H1 (cell line): ENCODE measurements around the gene ZBTB49. TPM values are rescaled to one million over a fixed set of nuclear protein-coding genes. Genes with fewer than 3 reads are reported as not detected.

Source experiments
- CTCF ChIA-PET: fragments of 300-600 bp; sonication (Branson Sonifier 250); formaldehyde crosslinking; loops from one replicate; lab custom pipeline; 2021; ENCODE audit not compliant: partially characterized antibody; lab: Charles Lee
- POLR2A ChIA-PET: fragments of 300-600 bp; sonication (Branson Sonifier 250); formaldehyde crosslinking; loops from one replicate; lab custom pipeline; 2021; ENCODE audit warnings: inconsistent platforms; ENCODE audit not compliant: partially characterized antibody; lab: Charles Lee
- DNase-seq, 2 experiments: peaks; one replicate each; pipeline versions ENCODE4 v3.0.0 to v3.0.0-alpha.2; 2010 to 2022; ENCODE audit warnings: low spot score in 2 of 2, low read depth in 1 of 2, mixed read lengths in 1 of 2
- FAIRE-seq: peaks from 2 replicates; lab custom pipeline; 2011; peaks lifted over from hg19 to GRCh38; lab: Jason Lieb, UNC
- H2AFZ ChIP-seq: 2 replicates; pipeline ENCODE4 v1.8.1; 2012; ENCODE audit warnings: low read length, inconsistent platforms
- H2AK5ac ChIP-seq: 2 replicates; pipeline ENCODE4 v1.6.1; 2013; ENCODE audit warnings: low read depth, low read length
- H2BK120ac ChIP-seq: replicated peaks from 2 replicates; pipeline ENCODE3; 2013; ENCODE audit warnings: low read depth, low read length, inconsistent platforms
- H2BK12ac ChIP-seq: 2 replicates; pipeline ENCODE4 v1.6.1; 2013; ENCODE audit warnings: low read depth, low read length
- H2BK15ac ChIP-seq: 2 replicates; pipeline ENCODE4 v1.6.1; 2013; ENCODE audit warnings: low read length
- H2BK20ac ChIP-seq: 2 replicates; pipeline ENCODE4 v1.6.1; 2013; ENCODE audit warnings: low read length
- H2BK5ac ChIP-seq: 2 replicates; pipeline ENCODE4 v1.6.1; 2013; ENCODE audit warnings: low read depth, low read length
- H3K14ac ChIP-seq: 2 replicates; pipeline ENCODE4 v1.6.1; 2013; ENCODE audit warnings: inconsistent platforms; ENCODE audit not compliant: insufficient read length
- H3K18ac ChIP-seq: 2 replicates; pipeline ENCODE4 v1.6.1; 2013; ENCODE audit warnings: low read length; ENCODE audit errors: extremely low read depth
- H3K23ac ChIP-seq: 2 replicates; pipeline ENCODE4 v1.6.1; 2013; ENCODE audit warnings: inconsistent platforms; ENCODE audit not compliant: insufficient read length
- H3K23me2 ChIP-seq: 2 replicates; pipeline ENCODE4 v1.6.1; 2013; ENCODE audit warnings: low read depth, low read length
- H3K27ac ChIP-seq: 2 replicates; pipeline ENCODE4 v1.6.1; 2011; ENCODE audit warnings: low read depth, low read length, inconsistent platforms
- H3K27me3 ChIP-seq, 4 experiments: replicated peaks in 1 of 4; 1 replicate in 1 of 4; 2 replicates in 3 of 4; pipeline versions ENCODE4 v1.6.1 to v1.8.1; 2011 to 2013; ENCODE audit warnings: low read length in 3 of 4, mild to moderate bottlenecking in 3 of 4, inconsistent platforms in 2 of 4, mixed read lengths in 2 of 4, moderate library complexity in 1 of 4; ENCODE audit not compliant: control insufficient read depth in 3 of 4, insufficient read depth in 3 of 4; ENCODE audit errors: extremely low read depth in 1 of 4
- H3K36me3 ChIP-seq, 4 experiments: 2 replicates each; pipeline versions ENCODE4 v1.6.1 to v1.8.1; 2011 to 2013; ENCODE audit warnings: mild to moderate bottlenecking in 4 of 4, low read length in 3 of 4, moderate library complexity in 2 of 4, control low read depth in 1 of 4, inconsistent platforms in 1 of 4; ENCODE audit not compliant: insufficient read depth in 4 of 4, control insufficient read depth in 2 of 4
- H3K4ac ChIP-seq: replicated peaks from 2 replicates; pipeline ENCODE3; 2013; ENCODE audit warnings: low read length, low read depth, mixed read lengths, inconsistent platforms; ENCODE audit not compliant: insufficient read length
- H3K4me1 ChIP-seq, 4 experiments: replicated peaks in 1 of 4; 1 replicate in 1 of 4; 2 replicates in 3 of 4; pipeline versions ENCODE4 v1.6.1 to v1.8.1; 2011 to 2013; ENCODE audit warnings: low read length in 3 of 4, inconsistent platforms in 2 of 4, mixed read lengths in 1 of 4; ENCODE audit not compliant: insufficient read depth in 4 of 4, control insufficient read depth in 3 of 4
- H3K4me2 ChIP-seq, 2 experiments: 2 replicates each; pipeline versions ENCODE4 v1.6.1 to v1.8.1; 2011 to 2013; ENCODE audit warnings: low read depth in 2 of 2, low read length in 2 of 2, control low read depth in 1 of 2, inconsistent platforms in 1 of 2, mild to moderate bottlenecking in 1 of 2; ENCODE audit not compliant: insufficient read depth in 1 of 2
- H3K4me3 ChIP-seq, 4 experiments: fragments of 200-600, 300-600 bp in 1 of 4; sonication (generic), shearing (Covaris generic), sonication (Bioruptor Twin) in 1 of 4; 2 replicates each; pipeline versions ENCODE4 v1.5.1 to v1.8.1; 2011 to 2016; ENCODE audit warnings: low read length in 4 of 4, low read depth in 3 of 4, control low read depth in 2 of 4, inconsistent platforms in 2 of 4, mild to moderate bottlenecking in 2 of 4, mixed read lengths in 1 of 4, moderate library complexity in 1 of 4; ENCODE audit not compliant: insufficient read depth in 2 of 4; ENCODE audit errors: extremely low read depth in 1 of 4
- H3K56ac ChIP-seq: replicated peaks from 2 replicates; pipeline ENCODE3; 2013; ENCODE audit warnings: low read depth, mild to moderate bottlenecking, mixed read lengths, low read length, inconsistent platforms; ENCODE audit not compliant: insufficient read length
- H3K79me1 ChIP-seq: 2 replicates; pipeline ENCODE4 v1.6.1; 2013; ENCODE audit warnings: low read depth, low read length, control low read depth
- H3K79me2 ChIP-seq, 2 experiments: 2 replicates each; pipeline versions ENCODE4 v1.6.1 to v1.8.1; 2012 to 2013; ENCODE audit warnings: low read length in 2 of 2, mild to moderate bottlenecking in 2 of 2, inconsistent platforms in 1 of 2; ENCODE audit not compliant: insufficient read depth in 2 of 2, control insufficient read depth in 1 of 2
- H3K9ac ChIP-seq, 4 experiments: replicated peaks in 1 of 4; 1 replicate in 1 of 4; 2 replicates in 3 of 4; pipeline versions ENCODE4 v1.6.1 to v1.8.1; 2011 to 2013; ENCODE audit warnings: low read depth in 3 of 4, low read length in 3 of 4, control low read depth in 2 of 4, mild to moderate bottlenecking in 2 of 4, moderate library complexity in 2 of 4, inconsistent platforms in 1 of 4; ENCODE audit errors: extremely low read depth in 1 of 4
- H3K9me3 ChIP-seq, 2 experiments: 2 replicates each; pipeline versions ENCODE4 v1.6.1 to v1.8.1; 2012 to 2013; ENCODE audit warnings: mild to moderate bottlenecking in 2 of 2, moderate library complexity in 2 of 2, control low read depth in 1 of 2, inconsistent platforms in 1 of 2, low read depth in 1 of 2, low read length in 1 of 2, mixed read lengths in 1 of 2; ENCODE audit not compliant: insufficient read depth in 2 of 2
- H4K20me1 ChIP-seq, 2 experiments: replicated peaks in 1 of 2; 2 replicates each; pipeline versions ENCODE3 to v1.8.1; 2011 to 2013; ENCODE audit warnings: inconsistent platforms in 2 of 2, low read length in 2 of 2, mild to moderate bottlenecking in 1 of 2; ENCODE audit not compliant: insufficient read depth in 2 of 2, control insufficient read depth in 1 of 2
- H4K5ac ChIP-seq: 2 replicates; pipeline ENCODE4 v1.6.1; 2013; ENCODE audit warnings: low read length, low read depth, mixed read lengths, inconsistent platforms; ENCODE audit not compliant: insufficient read length
- H4K8ac ChIP-seq: 2 replicates; pipeline ENCODE4 v1.8.0; 2013; ENCODE audit warnings: mild to moderate bottlenecking, moderate library complexity, low read length, inconsistent platforms; ENCODE audit not compliant: insufficient read depth; ENCODE audit errors: extremely low read depth
- H4K91ac ChIP-seq: replicated peaks from 2 replicates; pipeline ENCODE3; 2013; ENCODE audit warnings: low read length, mixed read lengths, inconsistent platforms; ENCODE audit not compliant: insufficient read length
- NANOG ChIP-seq: IDR thresholded peaks from 2 replicates; pipeline ENCODE4 v1.6.1; 2011; ENCODE audit warnings: low read length, low read depth, mild to moderate bottlenecking, inconsistent platforms; ENCODE audit not compliant: insufficient read depth, poor library complexity, severe bottlenecking
- POLR2A ChIP-seq, 2 experiments: IDR thresholded peaks; 1 replicate in 1 of 2; 2 replicates in 1 of 2; pipeline ENCODE4 v1.6.1; 2011; ENCODE audit warnings: low read depth in 2 of 2, low read length in 2 of 2, mild to moderate bottlenecking in 2 of 2; ENCODE audit errors: control extremely low read depth in 1 of 2
- TCF12 ChIP-seq: IDR thresholded peaks from 2 replicates; pipeline ENCODE4 v1.6.1; 2011; ENCODE audit warnings: low read depth, mild to moderate bottlenecking, low read length
- WGBS, 2 experiments: shearing (Covaris generic) in 1 of 2; methylation state at CpG; one replicate each; pipeline versions ENCODE4 v1.1.6 to v1.1.7; 2013 to 2015; ENCODE audit warnings: low lambda C conversion rate in 2 of 2, mixed read lengths in 2 of 2, inconsistent platforms in 1 of 2, low coverage in 1 of 2, missing lambda C conversion rate in 1 of 2; ENCODE audit not compliant: insufficient replicate concordance in 2 of 2, insufficient coverage in 1 of 2, insufficient read length in 1 of 2; ENCODE audit errors: extremely low coverage in 1 of 2, missing lambda C conversion rate in 1 of 2; 5-methylcytosine and 5-hydroxymethylcytosine counted together
- polyA plus RNA-seq, 7 experiments: library from polyadenylated mRNA; depleted of rRNA in 3 of 7; stranded (reverse) in 5 of 7; unstranded in 2 of 7; fragments of >200 nt in 5 of 7; fragments of 200-250 nt in 2 of 7; gene quantifications; 1 replicate in 5 of 7; 2 replicates in 1 of 7; 4 replicates in 1 of 7; pipeline versions ENCODE4 v1.2.1 to v1.2.3, GENCODE V29; 2011 to 2013; ENCODE audit warnings: missing spikeins in 2 of 7, mixed read lengths in 2 of 7
- total RNA-seq: library from RNA; stranded (reverse); fragmentation: NEBNext Ultra II Directional; extraction: Animal tissue kit (Norgen Biotek cat#: 25700); gene quantifications from 2 replicates; pipeline ENCODE4 v1.2.1, GENCODE V29; 2021
- TF ChIP-seq, protein P1 (sequence below), 3 experiments: IDR thresholded peaks; 1 replicate in 2 of 3; 2 replicates in 1 of 3; pipeline versions ENCODE4 v1.5.1 to v1.6.1; 2011; ENCODE audit warnings: low read length in 3 of 3, mild to moderate bottlenecking in 3 of 3, inconsistent platforms in 2 of 3, low read depth in 1 of 3, moderate library complexity in 1 of 3; ENCODE audit not compliant: insufficient read depth in 1 of 3; ENCODE audit errors: control extremely low read depth in 1 of 3

Gene ZBTB49
- total and polyA plus RNA-seq, 2 of the 8 experiments (the other 6 are each of a cell fraction or from before 2014, with no cell fraction given) = 4.2 to 6.8 TPM

GRCh38 chr4:4289055-4289454 lies 996 bp upstream of the ZBTB49 start:
- H3K4ac ChIP-seq = no peak overlapping the region
- H4K5ac ChIP-seq = no peak overlapping the region
- CTCF ChIA-PET = no interaction called here
- H3K79me1 ChIP-seq = peaks cover 18% of the 10 kb centered on the region
- peak overlapping the region in 3 of 4 experiments; percentile 70 to 86 (median 70); a peak in 6 of 7 replicates for H3K9ac ChIP-seq
- H4K91ac ChIP-seq = no peak overlapping the region
- H2BK20ac ChIP-seq = no peak overlapping the region
- H4K8ac ChIP-seq = no peak overlapping the region
- H2BK5ac ChIP-seq = no peak overlapping the region
- H3K79me2 ChIP-seq = peaks cover 18 to 74% of the 10 kb centered on the region in 2 experiments
- POLR2A ChIA-PET = no interaction called here
- H2BK15ac ChIP-seq = no peak overlapping the region
- no peak overlapping the region for H2AFZ ChIP-seq
- no peak overlapping the region for H3K23ac ChIP-seq
- TF ChIP-seq TCF12 (no peak), POLR2A (IDR thresholded peaks at IDR 0.05; ENCODE audit: control extremely low read depth in 1 of 2, low read depth in 2 of 2, low read length in 2 of 2) (no peak), NANOG (no peak)
- TF ChIP-seq, protein P1, sequence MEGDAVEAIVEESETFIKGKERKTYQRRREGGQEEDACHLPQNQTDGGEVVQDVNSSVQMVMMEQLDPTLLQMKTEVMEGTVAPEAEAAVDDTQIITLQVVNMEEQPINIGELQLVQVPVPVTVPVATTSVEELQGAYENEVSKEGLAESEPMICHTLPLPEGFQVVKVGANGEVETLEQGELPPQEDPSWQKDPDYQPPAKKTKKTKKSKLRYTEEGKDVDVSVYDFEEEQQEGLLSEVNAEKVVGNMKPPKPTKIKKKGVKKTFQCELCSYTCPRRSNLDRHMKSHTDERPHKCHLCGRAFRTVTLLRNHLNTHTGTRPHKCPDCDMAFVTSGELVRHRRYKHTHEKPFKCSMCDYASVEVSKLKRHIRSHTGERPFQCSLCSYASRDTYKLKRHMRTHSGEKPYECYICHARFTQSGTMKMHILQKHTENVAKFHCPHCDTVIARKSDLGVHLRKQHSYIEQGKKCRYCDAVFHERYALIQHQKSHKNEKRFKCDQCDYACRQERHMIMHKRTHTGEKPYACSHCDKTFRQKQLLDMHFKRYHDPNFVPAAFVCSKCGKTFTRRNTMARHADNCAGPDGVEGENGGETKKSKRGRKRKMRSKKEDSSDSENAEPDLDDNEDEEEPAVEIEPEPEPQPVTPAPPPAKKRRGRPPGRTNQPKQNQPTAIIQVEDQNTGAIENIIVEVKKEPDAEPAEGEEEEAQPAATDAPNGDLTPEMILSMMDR (IDR thresholded peaks at IDR 0.05; ENCODE audit: control extremely low read depth in 1 of 3, insufficient read depth in 1 of 3, low read depth in 1 of 3, low read length in 3 of 3) = no peak
- no peak overlapping the region for H3K18ac ChIP-seq
- H3K4me2 ChIP-seq = peak overlapping the region; percentile 90 to 95
- no peak overlapping the region for H2BK12ac ChIP-seq
- H2AK5ac ChIP-seq = no peak overlapping the region; the same call in 1 of the 2 replicates
- H3K36me3 ChIP-seq = peaks cover 5 to 23% (median 16%) of the 10 kb centered on the region in 4 experiments
- no peak overlapping the region for H3K56ac ChIP-seq
- no peaks in the 10 kb centered on the region for H3K9me3 ChIP-seq
- peak overlapping the region; percentile 80 to 92 (median 88); a peak in 7 of 8 replicates for H3K4me3 ChIP-seq
- peaks cover 16% of the 10 kb centered on the region for H3K23me2 ChIP-seq
- DNase-seq = no peak
- WGBS, 2 experiments = 85% methylated on average over 3 of the region's 3 CpGs; no CpG with 5 or more reads in 1 of the 2 experiments
- no peak overlapping the region for H2BK120ac ChIP-seq
- H3K14ac ChIP-seq = no peak overlapping the region
- no peak overlapping the region for H3K27ac ChIP-seq
- FAIRE-seq = no peak
- peaks cover 0 to 28% of the 10 kb centered on the region in 2 experiments for H4K20me1 ChIP-seq
- H3K4me1 ChIP-seq = peaks cover 0 to 15% (median 4%) of the 10 kb centered on the region in 4 experiments; a peak in 4 of 7 replicates
- no peaks in the 10 kb centered on the region for H3K27me3 ChIP-seq
